Transverse colon (tissue), 4 donors: ENCODE measurements around the gene ATG5. TPM values are rescaled to one million over a fixed set of nuclear protein-coding genes. Genes with fewer than 3 reads are reported as not detected.
"Not testable (repeated sequence)": the region's sequence is repeated elsewhere in the genome, so short reads cannot be mapped to it uniquely, and the experiment has no call there.

Experiments
- DNase-seq: peaks from one replicate; pipeline ENCODE4 v3.0.0-alpha.2; 2019
- H3K27ac ChIP-seq, 4 donors: fragments of 200-600 bp; sonication (generic); 2 replicates each; pipeline ENCODE4 v1.5.1; 2016 to 2018; ENCODE audit warnings: inconsistent platforms in 4 of 4
- H3K27me3 ChIP-seq: fragments of 200-600 bp; sonication (generic); 2 replicates; pipeline ENCODE4 v1.5.1; 2017; ENCODE audit warnings: inconsistent platforms
- H3K36me3 ChIP-seq, 4 donors: fragments of 200-600 bp; sonication (generic); 2 replicates each; pipeline ENCODE4 v1.5.1; 2017 to 2019; ENCODE audit warnings: inconsistent platforms in 4 of 4
- H3K4me1 ChIP-seq, 4 donors: fragments of 200-600 bp; sonication (generic); 2 replicates each; pipeline ENCODE4 v1.5.1; 2017 to 2020; ENCODE audit warnings: inconsistent platforms in 4 of 4
- H3K4me3 ChIP-seq, 4 donors: fragments of 200-600 bp; sonication (generic); 1 replicate in 1 of 4; 2 replicates in 3 of 4; pipeline versions ENCODE4 v1.5.1 to v1.6.1; 2017 to 2019; ENCODE audit warnings: inconsistent platforms in 4 of 4
- H3K9me3 ChIP-seq, 2 donors: fragments of 200-600 bp; sonication (generic); 2 replicates each; pipeline ENCODE4 v1.5.1; 2017 to 2019; ENCODE audit warnings: inconsistent platforms in 2 of 2
- EP300 ChIP-seq: sonication (generic); formaldehyde crosslinking; IDR thresholded peaks from one replicate; pipeline ENCODE4 v1.6.1; 2017; ENCODE audit warnings: antibody characterized with exemption, low read depth
- POLR2A ChIP-seq: fragments of 450-650 bp; IDR thresholded peaks from one replicate; pipeline ENCODE4 v1.6.1; 2016; ENCODE audit warnings: antibody characterized with exemption, mild to moderate bottlenecking, moderate library complexity
- POLR2AphosphoS5 ChIP-seq, 3 donors: sonication (generic); formaldehyde crosslinking; IDR thresholded peaks; one replicate each; pipeline ENCODE4 v1.6.1; 2016; ENCODE audit warnings: antibody characterized with exemption in 3 of 3
- WGBS, 2 donors: methylation state at CpG; one replicate each; pipeline ENCODE4 v1.1.5; 2018; ENCODE audit warnings: low coverage in 1 of 2; 5-methylcytosine and 5-hydroxymethylcytosine counted together
- in situ Hi-C, 4 donors: fragments of 200-750 bp; cut with MboI; loops; one replicate each; pipeline versions ENCODE4 v1.15.0 to v1.15.1; 2017; ENCODE audit warnings: low sequenced_read_pairs in 3 of 4, low pct_ligation_motif_present in 1 of 4, low pct_unique_long_range_greater_than_20kb in 1 of 4
- intact Hi-C: fragments of 100-400 bp; cut with DNase I; formaldehyde crosslinking; loops from one replicate; pipeline ENCODE4 v1.15.1; 2023; ENCODE audit warnings: low total_unique reads
- total RNA-seq, 4 donors: library from RNA; depleted of rRNA; stranded (reverse); fragments of >200 nt; gene quantifications; one replicate each; pipeline ENCODE4 v1.1.0, GENCODE V29; 2016
- TF ChIP-seq, protein P1 (sequence below), 5 experiments: fragments of 200-600 bp in 3 of 5; fragments of 450-650 bp in 2 of 5; sonication (generic) in 3 of 5; IDR thresholded peaks; 1 replicate in 2 of 5; 2 replicates in 3 of 5; pipeline ENCODE4 v1.5.1; 2016 to 2017; ENCODE audit warnings: antibody characterized with exemption in 5 of 5, inconsistent platforms in 3 of 5, mild to moderate bottlenecking in 2 of 5, moderate library complexity in 1 of 5

The ATG5 gene
- total RNA-seq, 4 donors from 2014 or later = 21.7 to 56.4 (median 44.9) TPM

DNA sequence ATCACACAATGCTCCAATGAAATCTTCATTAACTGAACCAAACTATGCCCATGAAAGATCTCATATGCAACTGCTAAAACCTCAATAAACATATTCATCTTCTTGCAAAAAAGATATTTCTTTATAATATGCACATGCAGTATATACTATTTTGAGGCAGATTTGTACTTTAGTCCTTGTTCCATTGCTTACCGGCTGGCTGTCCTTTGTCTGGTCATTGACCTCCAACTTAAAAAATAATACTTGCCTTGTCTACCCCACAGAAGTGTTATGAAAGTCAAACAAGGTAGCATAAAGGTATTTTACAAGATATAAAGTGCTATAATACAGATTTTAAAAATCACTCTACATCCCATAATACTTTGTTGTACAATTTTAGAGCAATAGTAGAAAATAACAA lies 88.3 kb downstream of the ATG5 start:
- TF ChIP-seq POLR2A (no peak), POLR2AphosphoS5 (IDR thresholded peaks at IDR 0.05) (no peak), EP300 (no peak)
- TF ChIP-seq, protein P1, sequence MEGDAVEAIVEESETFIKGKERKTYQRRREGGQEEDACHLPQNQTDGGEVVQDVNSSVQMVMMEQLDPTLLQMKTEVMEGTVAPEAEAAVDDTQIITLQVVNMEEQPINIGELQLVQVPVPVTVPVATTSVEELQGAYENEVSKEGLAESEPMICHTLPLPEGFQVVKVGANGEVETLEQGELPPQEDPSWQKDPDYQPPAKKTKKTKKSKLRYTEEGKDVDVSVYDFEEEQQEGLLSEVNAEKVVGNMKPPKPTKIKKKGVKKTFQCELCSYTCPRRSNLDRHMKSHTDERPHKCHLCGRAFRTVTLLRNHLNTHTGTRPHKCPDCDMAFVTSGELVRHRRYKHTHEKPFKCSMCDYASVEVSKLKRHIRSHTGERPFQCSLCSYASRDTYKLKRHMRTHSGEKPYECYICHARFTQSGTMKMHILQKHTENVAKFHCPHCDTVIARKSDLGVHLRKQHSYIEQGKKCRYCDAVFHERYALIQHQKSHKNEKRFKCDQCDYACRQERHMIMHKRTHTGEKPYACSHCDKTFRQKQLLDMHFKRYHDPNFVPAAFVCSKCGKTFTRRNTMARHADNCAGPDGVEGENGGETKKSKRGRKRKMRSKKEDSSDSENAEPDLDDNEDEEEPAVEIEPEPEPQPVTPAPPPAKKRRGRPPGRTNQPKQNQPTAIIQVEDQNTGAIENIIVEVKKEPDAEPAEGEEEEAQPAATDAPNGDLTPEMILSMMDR (IDR thresholded peaks at IDR 0.05) = no peak
- no peak for DNase-seq
- Histone ChIP-seq H3K27me3 (no peaks in the 10 kb centered on the region), H3K4me3 (no peak overlapping the region), H3K9me3 (no peaks in the 10 kb centered on the region), H3K27ac (no peak overlapping the region), H3K4me1 (no peaks in the 10 kb centered on the region), H3K36me3 (no peaks in the 10 kb centered on the region)
- 93 to 100% methylated on average over 1 of the region's 1 CpG for WGBS, 2 donors
- in situ Hi-C loops (loop anchor here in 1 of 4 donors (25.0 kb wide), 1 partner anchor 750 kb away; no protein-coding TSS in a partner anchor), intact Hi-C loops (no loop called here)

DNA sequence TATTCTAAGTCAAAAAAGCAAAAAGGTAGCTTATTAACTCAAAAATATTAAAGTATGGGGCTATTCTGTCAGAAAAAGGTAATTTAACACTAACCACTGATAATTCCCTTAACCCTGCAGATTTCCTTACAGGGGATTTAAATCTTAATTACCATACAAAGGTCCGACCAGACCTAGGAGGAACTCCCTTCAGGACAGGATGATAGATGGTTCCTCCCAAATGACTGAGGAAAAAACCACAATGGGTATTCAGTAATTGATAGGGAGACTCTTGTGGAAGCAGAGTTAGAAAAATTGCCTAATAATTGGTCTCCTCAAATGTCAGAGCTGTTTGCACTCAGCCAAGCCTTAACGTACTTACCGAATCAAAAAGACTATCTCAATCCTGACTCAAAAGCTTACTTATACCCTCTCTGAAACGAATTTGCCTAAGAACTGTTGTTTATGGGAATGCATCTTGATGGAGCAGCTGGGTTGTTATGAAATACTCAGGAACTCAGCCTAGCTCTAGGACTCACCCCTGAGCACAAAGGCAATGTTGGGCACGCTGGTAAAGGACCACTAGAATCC lies 95.6 kb downstream of the ATG5 start:
- WGBS, 2 donors = 52 to 85% methylated on average over 2 to 5 of the region's 5 CpGs
- H3K36me3 ChIP-seq, H3K9me3 ChIP-seq, intact Hi-C loops, H3K27ac ChIP-seq, H3K4me3 ChIP-seq, H3K27me3 ChIP-seq, DNase-seq: not testable (repeated sequence)
- H3K4me1 ChIP-seq = peaks cover 0 to 25% (median 14%) of the 10 kb centered on the region in 4 donors
- in situ Hi-C loops = loop anchor here in 2 of 4 donors (10.0 to 25.0 kb wide), 2 partner anchors 495 to 743 kb away; no protein-coding TSS in a partner anchor

DNA sequence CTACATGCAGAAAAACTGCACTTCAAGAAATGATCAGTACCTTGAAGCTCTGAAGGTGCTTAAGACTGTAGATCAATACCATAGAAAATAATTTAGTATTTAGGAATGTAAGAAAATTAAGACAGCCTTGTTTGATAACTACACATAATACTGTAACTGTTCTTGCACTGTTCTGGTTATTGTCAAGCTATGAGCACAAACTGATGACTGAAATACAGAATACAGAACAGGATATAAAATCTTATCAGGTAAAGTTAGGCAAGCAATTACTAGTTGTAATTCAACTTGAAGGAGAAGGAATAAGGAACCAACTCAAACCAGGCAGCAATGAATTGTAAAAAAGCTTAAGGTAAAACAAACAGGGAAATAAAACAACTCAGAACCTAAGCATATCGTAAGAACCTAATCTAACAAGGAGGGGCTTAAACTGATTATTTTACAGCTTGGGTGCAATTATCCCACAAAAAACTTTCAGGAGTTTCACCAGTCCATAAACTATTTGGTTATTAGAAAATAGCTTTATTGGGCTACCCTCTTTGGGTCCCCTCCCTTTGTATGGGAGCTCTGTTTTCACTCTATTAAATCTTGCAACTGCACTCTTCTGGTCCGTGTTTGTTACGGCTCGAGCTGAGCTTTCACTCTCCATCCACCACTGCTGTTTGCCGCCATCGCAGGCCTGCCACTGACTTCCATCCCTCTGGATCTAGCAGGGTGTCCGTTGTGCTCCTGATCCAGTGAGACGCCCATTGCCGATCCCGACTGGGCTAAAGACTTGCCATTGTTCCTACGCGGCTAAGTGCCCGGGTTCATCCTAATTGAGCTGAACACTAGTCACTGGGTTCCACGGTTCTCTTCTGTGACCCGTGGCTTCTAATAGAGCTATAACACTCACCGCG lies 97.7 kb downstream of the ATG5 start:
- H3K27ac ChIP-seq = peak overlapping the region; percentile 16 to 49 (median 33)
- H3K36me3 ChIP-seq = no peaks in the 10 kb centered on the region
- WGBS, 2 donors = 64% methylated on average over 1 to 17 of the region's 17 CpGs
- no peaks in the 10 kb centered on the region for H3K27me3 ChIP-seq
- intact Hi-C loops (no loop called here), in situ Hi-C loops (loop anchor here in 2 of 4 donors (10.0 to 25.0 kb wide), 2 partner anchors 493 to 741 kb away; no protein-coding TSS in a partner anchor)
- peaks cover 0 to 25% (median 14%) of the 10 kb centered on the region in 4 donors for H3K4me1 ChIP-seq
- TF ChIP-seq POLR2A (no peak), EP300 (no peak), POLR2AphosphoS5 (IDR thresholded peaks at IDR 0.05) (no peak)
- H3K4me3 ChIP-seq = peak overlapping the region in 1 of 4 donors; percentile 26
- DNase-seq = peak; percentile 31
- H3K9me3 ChIP-seq = no peaks in the 10 kb centered on the region

DNA sequence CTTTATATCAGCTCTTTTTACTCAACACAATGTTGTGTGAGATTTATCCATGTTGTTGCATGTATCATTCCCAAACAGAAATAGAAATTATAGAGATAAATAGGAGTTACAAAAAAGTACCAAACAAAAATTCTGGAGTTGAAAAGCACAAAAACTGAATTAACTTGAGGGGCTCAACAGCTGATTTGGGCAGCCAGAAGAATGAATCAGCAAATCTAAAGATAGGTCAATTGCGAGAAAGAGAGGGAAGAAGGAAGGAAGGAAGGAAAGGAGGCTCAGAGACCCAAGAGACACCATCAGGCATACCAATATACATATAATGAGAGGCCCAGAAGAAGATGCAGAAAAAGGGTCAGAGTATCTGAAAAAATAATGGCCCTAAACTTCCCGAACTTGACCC lies 98.9 kb downstream of the ATG5 start:
- Histone ChIP-seq H3K9me3 (no peaks in the 10 kb centered on the region), H3K27me3 (no peaks in the 10 kb centered on the region), H3K27ac (no peak overlapping the region), H3K36me3 (no peaks in the 10 kb centered on the region), H3K4me3 (no peak overlapping the region), H3K4me1 (peaks cover 0 to 25% (median 14%) of the 10 kb centered on the region in 4 donors)
- DNase-seq = no peak
- TF ChIP-seq POLR2AphosphoS5 (IDR thresholded peaks at IDR 0.05) (no peak), EP300 (no peak), POLR2A (no peak)
- TF ChIP-seq, protein P1 (IDR thresholded peaks at IDR 0.05) = no peak
- WGBS, 2 donors = 81 to 100% methylated on average over 2 of the region's 2 CpGs
- intact Hi-C loops (no loop called here), in situ Hi-C loops (loop anchor here in 2 of 4 donors (10.0 to 25.0 kb wide), 2 partner anchors 492 to 739 kb away; no protein-coding TSS in a partner anchor)

DNA sequence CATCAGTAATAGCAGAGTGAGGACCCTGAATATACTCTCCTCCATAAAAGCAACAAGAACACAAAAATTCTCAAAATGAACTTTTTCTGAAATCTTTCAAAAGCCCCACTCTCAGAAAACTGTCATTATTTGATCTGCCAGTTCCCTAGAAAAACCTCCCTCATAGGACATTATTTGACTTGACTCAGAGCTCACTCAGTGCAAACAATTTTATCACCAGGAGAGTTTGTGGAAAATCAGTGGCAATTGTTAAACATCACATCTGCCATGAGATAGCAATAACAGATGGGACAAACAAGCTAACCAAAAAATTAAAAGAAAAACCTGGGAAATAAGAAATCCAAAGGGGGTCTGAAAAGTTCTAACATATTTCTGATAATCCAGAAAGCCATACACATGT lies 100.0 kb downstream of the ATG5 start:
- Histone ChIP-seq H3K9me3 (no peaks in the 10 kb centered on the region), H3K4me1 (peaks cover 0 to 25% (median 14%) of the 10 kb centered on the region in 4 donors), H3K27ac (no peak overlapping the region), H3K36me3 (no peaks in the 10 kb centered on the region), H3K4me3 (no peak overlapping the region), H3K27me3 (no peaks in the 10 kb centered on the region)
- TF ChIP-seq, protein P1 (IDR thresholded peaks at IDR 0.05) = no peak
- TF ChIP-seq EP300 = no peak
- no peak for TF ChIP-seq POLR2A
- TF ChIP-seq POLR2AphosphoS5 (IDR thresholded peaks at IDR 0.05) = no peak
- in situ Hi-C loops = loop anchor here in 2 of 4 donors (10.0 to 25.0 kb wide), 2 partner anchors 491 to 738 kb away; no protein-coding TSS in a partner anchor
- DNase-seq = no peak
- intact Hi-C loops = no loop called here
